Memory B cell (primary cell): Measurements from ENCODE around the gene PHC2.

Source experiments
- ATAC-seq: fragments of 150-1000 bp; cut with Tn5 transposase; 2 replicates; pipeline ENCODE4 v1.10.0; 2021; ENCODE audit warnings: low read depth, mild to moderate bottlenecking, moderate library complexity
- DNase-seq, 2 donors: peaks; one replicate each; pipeline ENCODE4 v3.0.0; 2022; ENCODE audit warnings: low spot score in 2 of 2
- H3K27ac Mint-ChIP-seq: one replicate; pipeline ENCODE4 v1.8.0; 2022; ENCODE audit warnings: mild to moderate bottlenecking, moderate library complexity, mixed read lengths
- H3K27me3 Mint-ChIP-seq: one replicate; pipeline ENCODE4 v1.8.0; 2022; ENCODE audit warnings: mixed read lengths
- H3K36me3 Mint-ChIP-seq: one replicate; pipeline ENCODE4 v1.8.0; 2022; ENCODE audit warnings: mild to moderate bottlenecking, mixed read lengths
- H3K4me1 Mint-ChIP-seq: one replicate; pipeline ENCODE4 v1.8.0; 2022; ENCODE audit warnings: mixed read lengths
- H3K4me3 Mint-ChIP-seq: one replicate; pipeline ENCODE4 v1.8.0; 2022; ENCODE audit warnings: mild to moderate bottlenecking, moderate library complexity, mixed read lengths
- H3K9me3 Mint-ChIP-seq: one replicate; pipeline ENCODE4 v1.8.0; 2022; ENCODE audit warnings: mixed read lengths

PHC2 gene

DNA sequence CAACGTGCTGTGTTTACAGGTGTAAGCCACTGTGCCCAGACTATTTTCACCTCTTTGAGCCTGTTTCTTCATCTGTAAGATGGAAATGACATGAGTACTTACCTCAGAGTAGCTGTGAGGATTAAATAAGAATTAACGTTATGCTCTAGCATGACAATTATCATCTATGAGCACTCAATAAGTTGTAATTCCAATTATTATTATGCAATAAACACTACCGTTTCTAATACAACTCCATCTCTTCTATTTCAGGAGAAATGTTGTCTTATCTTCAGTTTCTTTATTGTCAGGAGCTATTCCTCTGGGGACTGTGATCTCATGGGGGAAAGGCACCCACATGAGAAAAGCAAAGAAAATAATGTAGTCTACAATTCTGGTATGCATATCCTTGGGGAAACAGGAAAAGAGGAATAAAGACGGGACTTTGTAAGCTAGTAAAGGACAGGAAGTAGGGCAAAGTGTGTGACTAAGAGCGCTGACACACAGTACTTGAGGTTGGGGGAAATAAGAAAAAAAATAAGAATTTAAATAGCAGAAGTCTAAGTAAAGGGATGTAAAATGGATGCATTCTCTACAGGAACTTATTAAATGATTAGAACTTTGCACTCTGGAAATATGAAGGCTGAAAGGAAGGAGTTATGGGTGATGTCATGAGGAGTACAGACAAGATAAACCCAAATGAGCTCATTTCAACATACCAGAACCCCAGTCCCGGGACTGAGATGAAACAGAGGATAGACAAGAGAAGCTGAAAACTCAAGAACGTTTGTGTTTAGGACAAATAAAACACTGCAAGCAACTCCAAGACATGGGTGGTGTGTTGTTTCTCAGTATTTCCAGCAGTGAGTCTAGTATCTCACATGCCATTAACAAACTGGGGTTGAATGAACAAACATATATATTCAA, 9.8 kb downstream of the PHC2 start:
- no peak for ATAC-seq
- H3K36me3 Mint-ChIP-seq = peaks cover 4% of the 10 kb centered on the region
- H3K27me3 Mint-ChIP-seq = peaks cover 21% of the 10 kb centered on the region
- peaks cover 6% of the 10 kb centered on the region for H3K9me3 Mint-ChIP-seq
- no peaks in the 10 kb centered on the region for H3K4me1 Mint-ChIP-seq
- H3K4me3 Mint-ChIP-seq = no peak overlapping the region
- H3K27ac Mint-ChIP-seq = no peak overlapping the region
- DNase-seq = no peak

DNA sequence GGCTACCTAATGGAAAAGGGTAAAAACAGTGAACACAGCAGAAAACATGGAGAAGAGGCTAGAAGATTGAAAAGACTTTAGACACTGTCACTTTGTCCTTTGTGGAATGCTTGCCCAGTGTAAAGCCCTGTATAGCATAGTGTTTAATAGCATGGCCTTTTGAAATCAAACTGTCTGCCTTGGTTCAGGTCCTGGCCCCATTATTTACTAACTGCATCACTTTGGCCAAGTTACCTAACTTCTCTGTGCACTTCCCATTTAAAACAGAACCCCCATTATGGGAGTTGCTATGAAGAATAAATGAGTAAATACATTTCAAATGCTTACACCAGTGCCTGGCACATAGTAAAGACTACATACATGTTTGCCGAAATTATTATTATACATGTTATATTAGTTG, 12.1 kb downstream of the PHC2 start:
- Mint-ChIP-seq H3K27ac (no peak overlapping the region), H3K4me1 (no peaks in the 10 kb centered on the region), H3K9me3 (peaks cover 16% of the 10 kb centered on the region), H3K27me3 (peaks cover 15% of the 10 kb centered on the region), H3K4me3 (no peak overlapping the region), H3K36me3 (peaks cover 5% of the 10 kb centered on the region)
- DNase-seq = no peak
- no peak for ATAC-seq

DNA sequence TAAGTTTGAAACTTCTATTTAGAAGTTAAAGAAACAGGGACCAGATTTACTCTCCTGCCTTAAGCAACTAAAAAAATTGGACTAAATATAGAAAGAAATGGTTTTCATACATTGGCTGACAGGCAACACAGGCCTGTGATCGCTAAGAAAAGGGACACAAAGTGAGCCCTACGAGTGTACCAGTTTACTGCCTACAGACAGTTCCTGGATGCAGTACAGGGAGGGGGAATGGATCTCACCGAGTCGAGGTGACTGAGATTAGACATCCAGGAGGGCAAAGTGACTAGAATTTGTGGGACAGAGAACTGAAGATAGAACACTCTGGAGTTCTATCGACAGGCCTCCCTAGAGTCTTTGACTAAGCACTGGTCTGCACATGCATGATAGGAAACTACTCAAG, 16.0 kb downstream of the PHC2 start:
- no peaks in the 10 kb centered on the region for H3K4me1 Mint-ChIP-seq
- no peak for DNase-seq
- no peak for ATAC-seq
- no peak overlapping the region for H3K4me3 Mint-ChIP-seq
- peaks cover 11% of the 10 kb centered on the region for H3K27me3 Mint-ChIP-seq
- peaks cover 16% of the 10 kb centered on the region for H3K9me3 Mint-ChIP-seq
- peaks cover 5% of the 10 kb centered on the region for H3K36me3 Mint-ChIP-seq
- no peak overlapping the region for H3K27ac Mint-ChIP-seq

DNA sequence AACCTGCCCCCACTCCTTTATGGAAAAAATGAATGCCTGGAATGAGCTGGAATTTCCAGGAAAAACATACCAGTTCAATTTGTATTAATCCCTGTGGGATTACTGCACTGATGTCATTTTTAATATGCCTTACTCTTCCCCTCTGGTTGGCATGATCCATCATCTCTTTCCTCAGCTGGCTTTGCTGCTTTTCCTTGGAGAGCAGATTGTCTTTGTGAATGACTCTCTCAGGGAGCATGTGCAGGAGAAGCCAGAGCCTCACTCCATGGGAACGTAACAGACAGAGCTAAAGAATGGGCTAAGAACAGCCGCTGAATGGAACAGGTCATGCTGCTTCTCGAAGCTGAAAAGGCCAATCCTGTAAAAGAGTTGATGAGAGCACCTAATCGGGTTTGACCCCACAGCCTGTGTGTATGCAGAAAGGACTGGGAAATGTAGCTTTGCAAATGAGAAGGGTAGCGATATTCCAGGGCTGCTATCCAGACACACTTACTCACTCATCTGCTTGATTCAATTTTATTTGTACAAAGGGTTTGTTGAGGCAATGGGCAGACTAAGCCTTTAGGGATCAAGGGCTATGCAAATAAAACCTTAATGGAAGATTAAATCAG, 20.7 kb downstream of the PHC2 start:
- Mint-ChIP-seq H3K4me3 (no peak overlapping the region), H3K36me3 (peaks cover 2% of the 10 kb centered on the region)

DNA sequence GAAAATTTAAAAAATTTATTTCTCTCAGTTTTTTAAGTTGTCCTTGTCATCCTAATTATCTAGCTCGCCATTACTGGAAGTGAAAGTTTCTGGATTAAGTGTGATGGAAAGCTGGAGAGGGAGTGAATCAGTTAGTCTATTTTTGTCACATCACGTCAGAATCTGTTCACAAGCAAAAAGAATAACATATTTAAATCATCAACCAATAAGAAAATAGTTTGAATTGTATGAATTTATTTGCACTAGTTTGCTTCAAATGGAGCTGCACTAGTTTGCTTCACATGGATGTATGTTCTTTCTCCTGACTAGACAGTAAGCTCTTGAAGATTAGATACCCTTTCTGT, 22.8 kb downstream of the PHC2 start:
- Mint-ChIP-seq H3K36me3 (peaks cover 2% of the 10 kb centered on the region), H3K27me3 (peaks cover 12% of the 10 kb centered on the region)

More for the DNA sequence above, 20.7 kb downstream of the PHC2 start:
- no peak overlapping the region for H3K27ac Mint-ChIP-seq
- DNase-seq (no peak), ATAC-seq (no peak)
- H3K4me1 Mint-ChIP-seq = no peaks in the 10 kb centered on the region
- peaks cover 5% of the 10 kb centered on the region for H3K9me3 Mint-ChIP-seq
- peaks cover 12% of the 10 kb centered on the region for H3K27me3 Mint-ChIP-seq

DNA sequence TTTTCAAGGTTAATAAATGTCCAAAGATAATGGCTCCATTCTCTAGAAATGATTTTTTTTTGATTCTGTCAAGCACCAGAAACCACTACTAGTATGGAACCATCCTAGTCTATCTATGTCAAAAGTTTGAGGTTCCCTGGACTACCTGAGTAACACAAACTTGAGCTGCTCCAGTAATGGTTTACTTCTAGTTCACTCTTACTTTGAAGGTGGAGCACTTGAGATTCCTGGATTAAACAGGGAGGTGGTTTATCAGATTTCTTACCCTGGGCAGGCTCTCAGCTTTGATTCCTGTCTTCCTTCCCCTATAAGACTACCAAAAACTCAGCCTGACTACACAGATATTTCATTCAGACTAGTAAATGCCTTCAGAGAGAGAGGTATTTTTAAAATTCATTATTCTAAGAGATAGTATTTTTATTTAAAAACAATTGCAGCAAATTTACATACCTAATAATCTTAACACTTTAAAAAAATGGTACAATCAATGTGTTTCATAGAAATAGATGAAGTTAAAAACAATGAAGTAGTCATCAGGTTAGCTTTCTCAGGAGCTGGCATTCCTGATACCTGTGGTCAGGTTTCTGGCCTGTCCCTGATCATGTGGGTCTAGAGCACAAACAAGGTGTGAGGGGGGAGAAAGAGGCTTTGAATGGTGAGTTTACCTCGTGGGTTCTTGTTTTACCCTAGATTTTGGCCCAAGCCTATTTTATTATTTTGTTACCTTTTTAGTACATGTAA, 23.4 kb downstream of the PHC2 start:
- H3K27ac Mint-ChIP-seq = no peak overlapping the region
- H3K4me1 Mint-ChIP-seq = no peaks in the 10 kb centered on the region
- DNase-seq = no peak
- H3K36me3 Mint-ChIP-seq = peaks cover 2% of the 10 kb centered on the region
- H3K9me3 Mint-ChIP-seq = peaks cover 2% of the 10 kb centered on the region
- H3K4me3 Mint-ChIP-seq = no peak overlapping the region
- ATAC-seq = no peak
- peaks cover 12% of the 10 kb centered on the region for H3K27me3 Mint-ChIP-seq

More for the DNA sequence above, 22.8 kb downstream of the PHC2 start:
- no peak for DNase-seq
- Mint-ChIP-seq H3K27ac (no peak overlapping the region), H3K9me3 (peaks cover 2% of the 10 kb centered on the region), H3K4me1 (no peaks in the 10 kb centered on the region), H3K4me3 (no peak overlapping the region)
- ATAC-seq = no peak

DNA sequence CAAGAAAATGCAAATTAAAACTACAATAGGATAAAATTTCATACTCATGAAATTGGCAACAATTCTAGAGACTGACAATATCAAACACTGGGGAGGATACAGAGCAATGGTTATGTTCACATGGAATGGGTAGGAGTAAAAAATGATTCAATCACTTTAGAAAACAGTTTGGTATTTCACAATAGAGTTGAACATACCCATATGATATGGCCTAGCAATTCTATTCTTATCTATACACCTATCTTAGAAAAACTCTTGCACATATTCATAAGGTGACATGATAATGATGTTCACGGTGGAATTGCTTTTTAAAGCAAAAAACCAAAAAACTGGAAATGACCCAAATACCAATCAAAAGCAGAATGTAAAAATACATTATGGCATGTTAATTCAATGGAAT, 28.7 kb downstream of the PHC2 start:
- peaks cover 12% of the 10 kb centered on the region for H3K27me3 Mint-ChIP-seq

DNA sequence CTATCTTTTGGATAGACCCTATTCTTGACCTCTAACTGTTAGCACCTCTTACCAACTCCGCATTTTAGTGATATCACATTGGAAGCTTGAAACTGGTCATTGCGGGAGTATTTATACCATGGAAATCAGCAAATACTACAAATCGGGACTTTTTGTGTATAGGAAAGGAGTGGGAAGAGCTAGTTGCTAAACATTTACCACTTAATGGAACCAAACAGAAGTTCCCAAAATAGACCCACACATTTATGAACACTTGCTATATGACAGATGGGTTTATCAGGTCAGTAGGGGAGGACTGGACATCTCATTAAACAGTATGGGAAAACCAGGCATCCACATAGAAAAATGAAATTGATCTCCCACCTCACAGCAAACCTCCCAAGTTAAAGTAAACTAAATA, 29.4 kb downstream of the PHC2 start:
- no peak overlapping the region for H3K4me3 Mint-ChIP-seq
- H3K27ac Mint-ChIP-seq = no peak overlapping the region
- H3K4me1 Mint-ChIP-seq = no peaks in the 10 kb centered on the region
- H3K36me3 Mint-ChIP-seq = no peaks in the 10 kb centered on the region
- H3K27me3 Mint-ChIP-seq = peaks cover 10% of the 10 kb centered on the region
- DNase-seq (no peak), ATAC-seq (no peak)
- H3K9me3 Mint-ChIP-seq = no peaks in the 10 kb centered on the region

More for the DNA sequence above, 28.7 kb downstream of the PHC2 start:
- Mint-ChIP-seq H3K4me1 (no peaks in the 10 kb centered on the region), H3K27ac (no peak overlapping the region), H3K4me3 (no peak overlapping the region), H3K9me3 (peaks cover 2% of the 10 kb centered on the region), H3K36me3 (peaks cover 2% of the 10 kb centered on the region)
- ATAC-seq (no peak), DNase-seq (no peak)

DNA sequence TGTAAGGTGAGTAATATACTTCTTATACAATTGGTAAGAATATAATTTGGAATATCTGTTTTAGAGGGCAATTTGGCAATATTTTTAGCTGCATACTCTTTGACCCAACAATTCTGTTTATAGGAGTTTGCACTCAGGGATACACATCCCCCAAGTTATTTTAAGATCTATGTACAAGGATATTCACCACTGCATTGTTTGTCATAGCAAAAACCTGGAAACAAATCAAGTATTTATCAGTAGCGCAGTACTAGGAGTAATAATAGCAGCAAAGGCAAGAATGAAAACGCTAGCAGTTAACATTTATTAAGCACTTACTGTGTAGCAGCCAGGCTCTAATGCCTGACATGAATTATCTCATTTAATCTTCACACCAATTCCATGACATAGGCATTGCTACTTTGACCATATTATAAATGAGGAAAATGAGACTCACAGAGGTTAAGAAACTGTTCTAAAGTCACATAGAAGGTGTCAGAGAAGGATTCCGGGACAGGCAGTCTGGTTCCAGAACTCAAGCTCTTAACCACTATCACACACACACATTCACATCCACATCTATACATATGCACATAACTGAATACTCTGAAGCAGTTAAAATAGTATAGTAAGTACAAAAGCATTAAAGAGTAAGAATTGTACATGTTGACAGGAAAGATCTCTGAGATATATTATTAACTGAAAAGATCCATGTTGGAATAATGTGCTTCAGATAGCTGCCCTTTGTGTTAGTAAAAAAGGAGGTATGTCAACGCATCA, 30.6 kb downstream of the PHC2 start:
- H3K4me1 Mint-ChIP-seq = no peaks in the 10 kb centered on the region
- H3K9me3 Mint-ChIP-seq = no peaks in the 10 kb centered on the region
- no peaks in the 10 kb centered on the region for H3K36me3 Mint-ChIP-seq
- no peak overlapping the region for H3K4me3 Mint-ChIP-seq
- DNase-seq (no peak), ATAC-seq (no peak)
- peaks cover 10% of the 10 kb centered on the region for H3K27me3 Mint-ChIP-seq
- no peak overlapping the region for H3K27ac Mint-ChIP-seq

DNA sequence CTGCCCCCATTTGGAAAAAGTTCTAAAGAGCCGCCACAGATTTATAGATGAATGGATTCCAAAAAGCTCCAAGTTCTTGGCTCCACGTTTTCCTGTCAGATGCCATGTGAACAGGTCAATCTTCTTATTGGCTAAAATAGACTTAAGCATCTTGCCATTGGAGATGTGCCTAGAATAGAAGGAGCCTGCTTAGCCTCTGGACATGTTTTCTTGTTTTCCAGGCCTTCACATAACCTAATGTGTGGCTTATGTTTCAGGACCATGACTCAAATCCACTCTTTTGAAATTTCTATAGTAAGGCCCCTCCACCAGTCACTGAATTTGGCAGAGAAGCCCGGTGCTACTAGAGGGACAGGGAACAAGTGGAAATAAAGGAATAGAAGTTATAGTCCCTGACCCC, 31.5 kb downstream of the PHC2 start:
- H3K9me3 Mint-ChIP-seq = no peaks in the 10 kb centered on the region
- no peaks in the 10 kb centered on the region for H3K36me3 Mint-ChIP-seq
- no peak overlapping the region for H3K27ac Mint-ChIP-seq
- H3K27me3 Mint-ChIP-seq = peaks cover 10% of the 10 kb centered on the region
- no peaks in the 10 kb centered on the region for H3K4me1 Mint-ChIP-seq
- DNase-seq (no peak), ATAC-seq (no peak)
- H3K4me3 Mint-ChIP-seq = no peak overlapping the region

DNA sequence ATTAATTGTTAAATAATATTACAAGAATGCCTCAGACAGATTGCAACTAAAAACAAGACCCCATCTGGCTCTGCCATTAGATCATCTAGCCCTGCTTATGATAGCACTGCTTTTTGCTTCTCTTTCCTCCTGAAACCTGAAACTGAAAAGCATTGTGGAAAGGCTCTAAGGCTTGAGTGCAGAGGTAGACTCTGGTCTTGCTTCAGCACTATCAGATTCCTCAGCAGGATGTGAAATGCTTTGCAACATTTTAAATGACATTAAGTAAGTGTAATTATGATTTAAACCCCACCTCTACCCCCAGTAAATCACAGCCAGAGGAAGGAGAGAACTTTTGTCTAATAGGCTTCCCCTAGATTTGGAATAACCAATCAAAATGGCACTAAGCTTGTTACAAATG, 32.9 kb downstream of the PHC2 start:
- H3K27me3 Mint-ChIP-seq = peaks cover 10% of the 10 kb centered on the region
- H3K27ac Mint-ChIP-seq = no peak overlapping the region
- no peak for DNase-seq
- no peaks in the 10 kb centered on the region for H3K9me3 Mint-ChIP-seq
- ATAC-seq = no peak
- no peak overlapping the region for H3K4me3 Mint-ChIP-seq
- no peaks in the 10 kb centered on the region for H3K4me1 Mint-ChIP-seq
- no peaks in the 10 kb centered on the region for H3K36me3 Mint-ChIP-seq

DNA sequence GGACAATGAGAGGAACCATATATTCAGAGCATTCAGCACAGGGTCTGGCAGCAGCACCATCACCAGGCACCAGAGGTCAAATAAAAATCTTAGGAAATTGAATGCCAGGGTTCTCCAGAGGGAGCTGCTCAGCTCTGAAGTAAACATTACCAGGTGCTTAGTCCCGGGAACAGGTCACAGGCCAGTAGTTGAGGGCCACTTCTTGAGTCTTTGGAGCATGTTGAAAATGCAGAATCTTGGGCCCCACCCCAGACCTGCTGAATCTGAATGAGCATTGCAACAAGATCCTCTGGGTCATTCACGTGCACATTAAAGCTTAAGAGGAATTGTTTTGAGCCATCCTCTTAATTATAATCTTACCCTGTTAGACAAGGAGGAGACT, 33.8 kb downstream of the PHC2 start:
- H3K4me3 Mint-ChIP-seq = no peak overlapping the region
- H3K9me3 Mint-ChIP-seq = no peaks in the 10 kb centered on the region
- H3K27ac Mint-ChIP-seq = no peak overlapping the region
- peaks cover 10% of the 10 kb centered on the region for H3K27me3 Mint-ChIP-seq
- DNase-seq (no peak), ATAC-seq (no peak)
- no peaks in the 10 kb centered on the region for H3K4me1 Mint-ChIP-seq
- no peaks in the 10 kb centered on the region for H3K36me3 Mint-ChIP-seq

DNA sequence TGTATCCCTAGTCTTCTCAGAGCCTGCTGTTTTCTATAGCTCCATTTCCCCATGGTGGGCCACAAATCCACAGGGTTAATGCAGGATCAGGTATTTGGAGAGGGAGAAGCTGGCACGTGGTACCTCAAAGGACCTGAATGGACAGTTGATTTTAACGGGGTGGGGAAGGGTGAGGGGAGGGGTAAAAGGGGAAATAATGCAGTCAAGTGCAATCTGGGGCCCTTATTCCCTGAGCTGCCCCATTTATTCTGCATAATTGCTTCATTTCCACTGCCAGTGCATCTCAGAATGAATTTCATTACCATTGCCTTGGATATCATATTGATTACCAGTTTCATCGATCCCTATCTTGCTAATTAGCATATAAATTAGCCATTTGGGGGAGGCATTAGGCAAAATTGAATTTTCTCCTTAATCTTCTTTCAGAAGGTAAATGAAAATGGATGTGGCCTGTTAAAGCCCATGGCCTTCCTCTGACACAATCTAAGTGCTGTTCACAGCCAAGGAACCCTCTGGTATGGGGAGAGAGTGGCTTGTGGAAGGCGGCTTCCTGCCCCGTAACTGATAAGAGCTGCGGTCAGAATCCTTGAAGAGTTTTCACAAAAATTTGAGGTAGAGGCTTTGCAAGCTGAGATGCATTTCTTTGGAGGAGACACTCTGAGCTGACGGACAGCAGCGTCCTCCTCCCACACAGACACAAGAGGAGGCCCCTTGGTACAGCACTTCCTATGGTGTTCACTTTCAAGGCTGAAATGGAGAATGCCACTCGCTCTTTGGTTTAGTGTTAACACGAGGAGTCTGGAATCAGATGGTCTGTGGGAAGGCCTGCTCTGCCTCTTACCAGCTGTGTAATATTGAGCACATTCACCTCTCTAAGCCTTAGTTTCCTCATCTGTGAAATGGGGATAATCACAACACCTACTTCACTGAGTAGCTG, 34.4 kb downstream of the PHC2 start:
- peaks cover 13% of the 10 kb centered on the region for H3K27me3 Mint-ChIP-seq
- ATAC-seq (no peak), DNase-seq (no peak)
- H3K36me3 Mint-ChIP-seq = no peaks in the 10 kb centered on the region
- no peak overlapping the region for H3K27ac Mint-ChIP-seq
- H3K4me1 Mint-ChIP-seq = no peaks in the 10 kb centered on the region
- H3K4me3 Mint-ChIP-seq = no peak overlapping the region
- H3K9me3 Mint-ChIP-seq = no peaks in the 10 kb centered on the region
